GM20000 (cell line): ENCODE results near the gene KYAT1.
A peak's percentile ranks its signal among the peaks of the same experiment; 100 is the strongest.

Experiments
- DNase-seq: peaks from one replicate; pipeline ENCODE4 v3.0.0; 2012; ENCODE audit warnings: low spot score
- TF ChIP-seq, protein P1 (sequence below): IDR thresholded peaks from 2 replicates; pipeline ENCODE4 v1.5.1; 2012; ENCODE audit warnings: mild to moderate bottlenecking, control low read depth; ENCODE audit errors: extremely low read depth, missing control alignments

KYAT1 gene

GRCh38 chr9:128841694-128842492, 39.9 kb downstream of the KYAT1 start:
- DNase-seq, result no peak
- TF ChIP-seq, protein P1, sequence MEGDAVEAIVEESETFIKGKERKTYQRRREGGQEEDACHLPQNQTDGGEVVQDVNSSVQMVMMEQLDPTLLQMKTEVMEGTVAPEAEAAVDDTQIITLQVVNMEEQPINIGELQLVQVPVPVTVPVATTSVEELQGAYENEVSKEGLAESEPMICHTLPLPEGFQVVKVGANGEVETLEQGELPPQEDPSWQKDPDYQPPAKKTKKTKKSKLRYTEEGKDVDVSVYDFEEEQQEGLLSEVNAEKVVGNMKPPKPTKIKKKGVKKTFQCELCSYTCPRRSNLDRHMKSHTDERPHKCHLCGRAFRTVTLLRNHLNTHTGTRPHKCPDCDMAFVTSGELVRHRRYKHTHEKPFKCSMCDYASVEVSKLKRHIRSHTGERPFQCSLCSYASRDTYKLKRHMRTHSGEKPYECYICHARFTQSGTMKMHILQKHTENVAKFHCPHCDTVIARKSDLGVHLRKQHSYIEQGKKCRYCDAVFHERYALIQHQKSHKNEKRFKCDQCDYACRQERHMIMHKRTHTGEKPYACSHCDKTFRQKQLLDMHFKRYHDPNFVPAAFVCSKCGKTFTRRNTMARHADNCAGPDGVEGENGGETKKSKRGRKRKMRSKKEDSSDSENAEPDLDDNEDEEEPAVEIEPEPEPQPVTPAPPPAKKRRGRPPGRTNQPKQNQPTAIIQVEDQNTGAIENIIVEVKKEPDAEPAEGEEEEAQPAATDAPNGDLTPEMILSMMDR, result no peak

- TF ChIP-seq, protein P1, result no peak
- DNase-seq, result no peak
Observed at GRCh38 chr9:128840524-128840923, 41.2 kb downstream of the KYAT1 start.

DNA sequence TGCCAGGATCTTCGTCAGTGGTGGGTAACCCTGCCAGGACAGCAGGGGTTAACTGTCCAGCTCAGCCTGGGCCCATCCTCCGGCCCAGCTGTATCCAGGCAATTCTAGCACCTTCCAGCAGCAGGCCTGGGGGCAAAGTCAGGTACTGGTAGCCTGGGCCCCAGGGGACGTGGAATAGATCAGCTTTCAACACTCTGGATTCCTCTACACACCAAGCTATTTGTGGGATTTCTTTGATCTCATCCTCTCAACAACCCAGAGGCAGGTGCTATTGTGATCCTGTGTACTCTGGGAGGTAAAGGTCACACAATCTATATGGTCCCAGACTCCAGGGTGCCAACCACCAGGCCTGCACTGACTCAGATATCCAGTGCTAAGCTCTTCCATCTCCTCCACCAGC, 43.4 kb downstream of the KYAT1 start:
- peak; percentile 6 for DNase-seq
- TF ChIP-seq, protein P1, result no peak

DNA sequence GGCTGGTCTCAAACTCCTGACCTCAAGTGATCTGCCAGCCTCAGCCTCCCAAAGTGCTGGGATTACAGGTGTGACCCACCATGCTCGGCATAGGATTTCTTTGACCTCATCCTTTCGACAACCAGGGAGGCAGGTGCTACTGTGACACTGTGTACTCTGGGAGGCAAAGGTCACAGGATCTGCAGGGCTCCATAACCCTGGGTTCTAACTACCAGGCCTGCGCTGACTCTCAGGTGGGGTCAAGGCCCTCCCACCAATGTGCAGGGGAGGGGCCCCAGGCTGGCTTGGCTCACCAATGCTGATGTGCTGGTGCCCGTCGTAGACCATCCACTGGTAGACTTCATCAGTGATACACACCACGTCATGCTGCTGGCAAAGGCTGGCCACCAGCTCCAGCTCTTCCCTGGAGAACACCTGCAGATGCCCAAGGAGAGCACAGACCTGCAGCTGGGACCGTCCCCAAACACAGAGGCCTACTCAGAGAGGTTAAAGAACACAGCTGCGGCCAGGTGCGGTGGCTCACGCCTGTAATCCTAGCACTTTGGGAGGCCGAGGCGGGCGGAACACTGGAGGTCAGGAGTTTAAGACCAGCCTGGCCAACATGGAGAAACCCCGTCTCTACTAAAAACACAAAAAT, 45.1 kb downstream of the KYAT1 start:
- TF ChIP-seq, protein P1, result no peak
- DNase-seq, result peak; percentile 2

- no peak for DNase-seq
- TF ChIP-seq, protein P1, result no peak
Observed at GRCh38 chr9:128835246-128836210, 46.2 kb downstream of the KYAT1 start.

DNA sequence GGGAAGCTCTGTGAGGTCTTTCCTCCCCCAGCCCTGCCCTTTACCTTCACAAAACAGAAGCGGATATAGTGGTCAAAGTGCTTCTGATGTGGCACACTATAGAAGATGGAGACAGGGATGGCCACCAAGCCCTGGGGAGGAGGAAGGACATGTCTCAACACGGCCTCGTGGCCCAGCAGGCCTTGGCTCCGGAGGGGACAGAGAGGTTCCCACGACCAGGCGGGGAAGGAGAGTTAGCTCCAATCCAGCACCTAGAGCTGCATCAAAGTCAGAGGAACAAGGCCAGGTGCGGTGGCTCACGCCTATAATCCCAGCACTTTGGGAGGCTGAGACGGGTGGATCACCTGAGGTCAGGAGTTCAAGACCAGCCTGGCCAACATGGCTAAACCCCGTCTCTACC, 48.1 kb downstream of the KYAT1 start:
- TF ChIP-seq, protein P1, result no peak
- DNase-seq, result no peak
